Endothelial cell of umbilical vein (primary cell): ENCODE measurements around the gene FARP1. TPM values are rescaled to one million over a fixed set of nuclear protein-coding genes. Genes with fewer than 3 reads are reported as not detected.

Source experiments
- BruUV-seq: library from RNA; stranded (reverse); fragments of 400-500 nt; replicated peaks from 2 replicates; lab custom pipeline; 2021; lab: Mats Ljungman, UMichigan
- CTCF ChIA-PET: fragments of 300-600, 350-600 bp; sonication (Branson Sonifier 250); formaldehyde crosslinking; loops from one replicate; lab custom pipeline; 2021; ENCODE audit warnings: antibody characterized with exemption, inconsistent platforms; lab: Charles Lee
- POLR2A ChIA-PET: fragments of 300-600, 350-600 bp; sonication (Branson Sonifier 250); formaldehyde crosslinking; loops from one replicate; lab custom pipeline; 2021; ENCODE audit warnings: antibody characterized with exemption, inconsistent platforms; lab: Charles Lee
- DNase-seq: peaks from one replicate; pipeline ENCODE4 v3.0.0-alpha.2; 2011; ENCODE audit warnings: low read depth, low spot score
- FAIRE-seq: peaks from 2 replicates; lab custom pipeline; 2011; peaks lifted over from hg19 to GRCh38; lab: Jason Lieb, UNC
- H2AFZ ChIP-seq: 2 replicates; pipeline ENCODE4 v1.6.0; 2012; ENCODE audit warnings: low read depth, low read length, control low read depth, inconsistent platforms
- H3K27ac ChIP-seq: 2 replicates; pipeline ENCODE4 v1.5.1; 2011; ENCODE audit warnings: low read depth, mild to moderate bottlenecking, control low read depth, low read length, moderate library complexity; ENCODE audit not compliant: insufficient read depth
- H3K27me3 ChIP-seq, 2 experiments: 2 replicates each; pipeline versions ENCODE4 v1.6.0 to v1.6.1; 2011; ENCODE audit warnings: low read length in 2 of 2, mixed read lengths in 1 of 2; ENCODE audit not compliant: control insufficient read depth in 2 of 2, insufficient read depth in 2 of 2
- H3K36me3 ChIP-seq, 2 experiments: 2 replicates in 1 of 2; 3 replicates in 1 of 2; pipeline ENCODE4 v1.5.1; 2011; ENCODE audit warnings: low read length in 2 of 2, mild to moderate bottlenecking in 1 of 2, moderate library complexity in 1 of 2; ENCODE audit not compliant: control insufficient read depth in 2 of 2, insufficient read depth in 2 of 2; ENCODE audit errors: extremely low read depth in 1 of 2
- H3K4me1 ChIP-seq: 3 replicates; pipeline ENCODE4 v1.5.1; 2011; ENCODE audit warnings: mild to moderate bottlenecking, low read length; ENCODE audit not compliant: control insufficient read depth, insufficient read depth; ENCODE audit errors: extremely low read depth
- H3K4me2 ChIP-seq: 2 replicates; pipeline ENCODE4 v1.6.1; 2011; ENCODE audit warnings: low read length, control low read depth, mixed read lengths; ENCODE audit not compliant: insufficient read depth
- H3K4me3 ChIP-seq, 3 experiments: fragments of 200-600 bp in 1 of 3; sonication (generic), shearing (Covaris generic) in 1 of 3; replicated peaks in 1 of 3; 2 replicates each; pipeline ENCODE4 v1.5.1; 2011 to 2016; ENCODE audit warnings: control low read depth in 3 of 3, low read length in 3 of 3, mild to moderate bottlenecking in 2 of 3, inconsistent platforms in 1 of 3, low read depth in 1 of 3, moderate library complexity in 1 of 3; ENCODE audit not compliant: insufficient read depth in 1 of 3
- H3K79me2 ChIP-seq: 2 replicates; pipeline ENCODE4 v1.6.0; 2012; ENCODE audit warnings: low read length, inconsistent platforms; ENCODE audit not compliant: control insufficient read depth, insufficient read depth
- H3K9ac ChIP-seq: replicated peaks from 2 replicates; pipeline ENCODE3; 2011; ENCODE audit warnings: low read length, control low read depth; ENCODE audit not compliant: insufficient read depth; ENCODE audit errors: extremely low read depth
- H3K9me1 ChIP-seq: replicated peaks from 3 replicates; pipeline ENCODE4 v1.6.0; 2011; ENCODE audit warnings: mild to moderate bottlenecking, low read length; ENCODE audit not compliant: control insufficient read depth, insufficient read depth; ENCODE audit errors: extremely low read depth
- H3K9me3 ChIP-seq: replicated peaks from 2 replicates; pipeline ENCODE4 v1.5.1; 2012; ENCODE audit warnings: low read length, inconsistent platforms; ENCODE audit not compliant: control insufficient read depth, insufficient read depth
- H4K20me1 ChIP-seq: replicated peaks from 2 replicates; pipeline ENCODE3; 2011; ENCODE audit warnings: mild to moderate bottlenecking, low read length; ENCODE audit not compliant: control insufficient read depth, insufficient read depth; ENCODE audit errors: extremely low read depth
- CTCF ChIP-seq, 2 donors: IDR thresholded peaks; 1 replicate in 1 of 2; 2 replicates in 1 of 2; pipeline ENCODE4 v1.5.1; 2011; ENCODE audit warnings: low read length in 2 of 2, mild to moderate bottlenecking in 2 of 2, moderate library complexity in 2 of 2, control low read depth in 1 of 2, inconsistent platforms in 1 of 2, low read depth in 1 of 2; ENCODE audit not compliant: insufficient read depth in 1 of 2; ENCODE audit errors: extremely low read depth in 1 of 2
- EZH2 ChIP-seq: IDR thresholded peaks from 2 replicates; pipeline ENCODE4 v1.6.1; 2012; ENCODE audit warnings: borderline replicate concordance, low read depth, mild to moderate bottlenecking, moderate library complexity, low read length, inconsistent platforms; ENCODE audit not compliant: severe bottlenecking
- FOS ChIP-seq: IDR thresholded peaks from 2 replicates; pipeline ENCODE4 v1.6.1; 2011; ENCODE audit warnings: mild to moderate bottlenecking, low read length, moderate library complexity, borderline replicate concordance; ENCODE audit not compliant: insufficient read depth
- GATA2 ChIP-seq: IDR thresholded peaks from 2 replicates; pipeline ENCODE4 v1.7.0; 2011; ENCODE audit warnings: low read depth, mild to moderate bottlenecking, moderate library complexity, mixed read lengths, low read length; ENCODE audit not compliant: insufficient read length, insufficient read depth
- JUN ChIP-seq: IDR thresholded peaks from 2 replicates; pipeline ENCODE4 v1.6.1; 2011; ENCODE audit warnings: borderline replicate concordance, low read depth; ENCODE audit not compliant: insufficient read length, insufficient read depth
- MAX ChIP-seq: IDR thresholded peaks from 2 replicates; pipeline ENCODE4 v1.6.1; 2011; ENCODE audit not compliant: insufficient read depth, insufficient read length
- MYC ChIP-seq: IDR thresholded peaks from one replicate; pipeline ENCODE4 v1.6.1; 2011; ENCODE audit warnings: mild to moderate bottlenecking, low read depth, low read length
- POLR2A ChIP-seq: IDR thresholded peaks from 2 replicates; pipeline ENCODE4 v1.6.1; 2012; ENCODE audit warnings: low read depth, mild to moderate bottlenecking, control low read depth, low read length
- POLR2AphosphoS5 ChIP-seq: IDR thresholded peaks from 2 replicates; pipeline ENCODE4 v1.6.1; 2012; ENCODE audit warnings: low read depth, mild to moderate bottlenecking, control low read depth, low read length, moderate library complexity; ENCODE audit not compliant: insufficient read depth
- dilution Hi-C: fragments of 300-500 bp; cut with MboI; formaldehyde crosslinking; loops from one replicate; pipeline ENCODE4 v1.15.0; 2019; ENCODE audit warnings: low sequenced_read_pairs; ENCODE audit not compliant: extremely low pct_ligation_motif_present
- intact Hi-C: fragments of 100-400 bp; cut with micrococcal nuclease; formaldehyde crosslinking; loops from one replicate; pipeline ENCODE4 v1.10.0; 2022
- polyA plus RNA-seq, 4 experiments: library from polyadenylated mRNA; depleted of rRNA in 3 of 4; stranded (reverse) in 3 of 4; unstranded in 1 of 4; fragments of >200 nt; gene quantifications; 2 replicates each; pipeline versions ENCODE4 v1.2.1 to v1.2.3, GENCODE V29; 2011 to 2012; ENCODE audit warnings: missing spikeins in 1 of 4
- total RNA-seq: library from RNA; stranded (reverse); gene quantifications from 2 replicates; pipeline ENCODE4 v1.2.3, GENCODE V29; 2021

FARP1 gene
- total and polyA plus RNA-seq, 2 donors (not counting 3 experiments of a cell fraction or from before 2014, with no cell fraction given) = 19.0 to 77.7 TPM

GRCh38 chr13:98486412-98486811 lies 343.5 kb downstream of the FARP1 start:
- intact Hi-C loops (no loop called here), dilution Hi-C loops (no loop called here)
- no TSS peak for BruUV-seq
- Histone ChIP-seq H3K4me1 (peaks cover 56% of the 10 kb centered on the region), H3K27me3 (no peaks in the 10 kb centered on the region), H3K4me3 (no peak overlapping the region), H3K36me3 (no peaks in the 10 kb centered on the region), H3K4me2 (no peak overlapping the region), H3K27ac (no peak overlapping the region), H4K20me1 (no peaks in the 10 kb centered on the region), H3K9me3 (no peaks in the 10 kb centered on the region), H3K9ac (no peak overlapping the region), H2AFZ (no peak overlapping the region), H3K79me2 (peaks cover 80% of the 10 kb centered on the region), H3K9me1 (no peaks in the 10 kb centered on the region)
- POLR2A ChIA-PET = no interaction called here
- DNase-seq (no peak), FAIRE-seq (no peak)
- TF ChIP-seq GATA2 (no peak), JUN (no peak), FOS (no peak), CTCF (IDR thresholded peaks at IDR 0.05; ENCODE audit: extremely low read depth in 1 of 2, insufficient read depth in 1 of 2, low read depth in 1 of 2, low read length in 2 of 2) (no peak), MYC (no peak)
- CTCF ChIA-PET = interaction anchor here (0.8 to 1.4 kb wide), 3 partner anchors 14 to 187 kb away, joined by 3 to 4 read pairs (median 3); no protein-coding TSS in a partner anchor

- no peak for TF ChIP-seq POLR2AphosphoS5
- TF ChIP-seq CTCF (IDR thresholded peaks at IDR 0.05; ENCODE audit: extremely low read depth in 1 of 2, insufficient read depth in 1 of 2, low read depth in 1 of 2, low read length in 2 of 2) = no peak
- TF ChIP-seq MAX = no peak
- TF ChIP-seq MYC = no peak
- no peak for TF ChIP-seq GATA2
- no peak for TF ChIP-seq FOS
- no peak for TF ChIP-seq POLR2A
- no peak for TF ChIP-seq EZH2
- no peak for TF ChIP-seq JUN
- DNase-seq (no peak), FAIRE-seq (no peak)
- no TSS peak for BruUV-seq
- no peaks in the 10 kb centered on the region for H4K20me1 ChIP-seq
- no peak overlapping the region for H3K9ac ChIP-seq
- no peak overlapping the region for H3K4me2 ChIP-seq
- H3K27ac ChIP-seq = no peak overlapping the region
- no peak overlapping the region for H2AFZ ChIP-seq
- H3K9me1 ChIP-seq = no peaks in the 10 kb centered on the region
- peaks cover 80% of the 10 kb centered on the region for H3K79me2 ChIP-seq
- H3K9me3 ChIP-seq = no peaks in the 10 kb centered on the region
- H3K27me3 ChIP-seq = no peaks in the 10 kb centered on the region
- H3K4me3 ChIP-seq = no peak overlapping the region
- peaks cover 56% of the 10 kb centered on the region for H3K4me1 ChIP-seq
- POLR2A ChIA-PET = no interaction called here
- H3K36me3 ChIP-seq = no peaks in the 10 kb centered on the region
- dilution Hi-C loops (no loop called here), intact Hi-C loops (no loop called here)
- CTCF ChIA-PET = interaction anchor here (0.8 to 2.0 kb wide), 5 partner anchors 13 to 186 kb away, joined by 3 to 8 read pairs (median 4); no protein-coding TSS in a partner anchor
These were observed 344.1 kb downstream of the FARP1 start for GRCh38 chr13:98487016-98487415.
